Trophoblast cell (in vitro differentiated cells and primary cell): ENCODE measurements around the gene TRAFD1.

Experiments
- DNase-seq, 2 donors: peaks; one replicate each; pipeline ENCODE4 v3.0.0-alpha.2; 2016
- H2AFZ ChIP-seq: 2 replicates; pipeline ENCODE4 v1.6.1; 2013; ENCODE audit warnings: low read length, moderate library complexity, mild to moderate bottlenecking; ENCODE audit not compliant: insufficient read depth, poor library complexity
- H2AK5ac ChIP-seq: 2 replicates; pipeline ENCODE4 v1.6.1; 2013; ENCODE audit warnings: mild to moderate bottlenecking, low read length
- H2BK120ac ChIP-seq: 2 replicates; pipeline ENCODE4 v1.6.1; 2013; ENCODE audit warnings: low read length, mild to moderate bottlenecking, moderate library complexity; ENCODE audit not compliant: insufficient read depth, poor library complexity
- H2BK12ac ChIP-seq: 2 replicates; pipeline ENCODE4 v1.6.1; 2013; ENCODE audit warnings: mild to moderate bottlenecking, low read length, moderate library complexity
- H2BK5ac ChIP-seq: 2 replicates; pipeline ENCODE4 v1.6.1; 2013; ENCODE audit warnings: low read length, low read depth, moderate library complexity, mild to moderate bottlenecking; ENCODE audit not compliant: poor library complexity
- H3K14ac ChIP-seq: 2 replicates; pipeline ENCODE4 v1.6.1; 2013; ENCODE audit warnings: mild to moderate bottlenecking, low read length
- H3K18ac ChIP-seq: 2 replicates; pipeline ENCODE4 v1.6.1; 2013; ENCODE audit warnings: mild to moderate bottlenecking, low read length
- H3K23ac ChIP-seq: 2 replicates; pipeline ENCODE4 v1.6.1; 2013; ENCODE audit warnings: low read length
- H3K27ac ChIP-seq: 2 replicates; pipeline ENCODE4 v1.5.1; 2013; ENCODE audit warnings: low read depth, mild to moderate bottlenecking, inconsistent platforms, low read length, moderate library complexity
- H3K27me3 ChIP-seq: 2 replicates; pipeline ENCODE4 v1.6.1; 2013; ENCODE audit warnings: inconsistent platforms, mild to moderate bottlenecking, low read length, moderate library complexity; ENCODE audit not compliant: insufficient read depth
- H3K36me3 ChIP-seq, 2 experiments: 1 replicate in 1 of 2; 2 replicates in 1 of 2; pipeline ENCODE4 v1.6.1; 2013; ENCODE audit warnings: low read length in 2 of 2, mild to moderate bottlenecking in 2 of 2, moderate library complexity in 1 of 2; ENCODE audit not compliant: insufficient read depth in 2 of 2, control insufficient read depth in 1 of 2
- H3K4ac ChIP-seq: 2 replicates; pipeline ENCODE4 v1.6.1; 2013; ENCODE audit warnings: low read depth, mild to moderate bottlenecking, low read length, moderate library complexity
- H3K4me1 ChIP-seq, 2 experiments: 1 replicate in 1 of 2; 2 replicates in 1 of 2; pipeline ENCODE4 v1.6.1; 2013; ENCODE audit warnings: low read length in 2 of 2, mild to moderate bottlenecking in 2 of 2, moderate library complexity in 1 of 2; ENCODE audit not compliant: insufficient read depth in 2 of 2, control insufficient read depth in 1 of 2
- H3K4me2 ChIP-seq: 2 replicates; pipeline ENCODE4 v1.6.1; 2013; ENCODE audit warnings: inconsistent platforms, mild to moderate bottlenecking, low read length, moderate library complexity
- H3K4me3 ChIP-seq: 2 replicates; pipeline ENCODE4 v1.5.1; 2013; ENCODE audit warnings: mild to moderate bottlenecking, low read depth, low read length, inconsistent platforms
- H3K79me1 ChIP-seq: one replicate; pipeline ENCODE4 v1.6.1; 2013; ENCODE audit warnings: low read length
- H3K79me2 ChIP-seq: 2 replicates; pipeline ENCODE4 v1.6.1; 2013; ENCODE audit warnings: low read length, mild to moderate bottlenecking; ENCODE audit not compliant: control insufficient read depth, insufficient read depth, poor library complexity
- H3K9ac ChIP-seq: 2 replicates; pipeline ENCODE4 v1.6.1; 2013; ENCODE audit warnings: mild to moderate bottlenecking, low read length
- H3K9me3 ChIP-seq: 2 replicates; pipeline ENCODE4 v1.6.1; 2013; ENCODE audit warnings: low read depth, mild to moderate bottlenecking, control low read depth, inconsistent platforms, low read length; ENCODE audit not compliant: insufficient read depth
- H4K12ac ChIP-seq: 2 replicates; pipeline ENCODE4 v1.6.1; 2013; ENCODE audit warnings: low read depth, mild to moderate bottlenecking, low read length, moderate library complexity
- H4K8ac ChIP-seq: 2 replicates; pipeline ENCODE4 v1.6.1; 2013; ENCODE audit warnings: low read depth, mild to moderate bottlenecking, low read length, moderate library complexity
- H4K91ac ChIP-seq: one replicate; pipeline ENCODE4 v1.6.1; 2013; ENCODE audit warnings: low read depth, mild to moderate bottlenecking, low read length, moderate library complexity
- WGBS: extraction: QIAGEN DNeasy Blood & Tissue Kit; methylation state at CpG from one replicate; pipeline ENCODE4 v1.1.7; 2013; ENCODE audit warnings: missing lambda C conversion rate; ENCODE audit not compliant: insufficient read length, insufficient coverage; ENCODE audit errors: extremely low coverage; 5-methylcytosine and 5-hydroxymethylcytosine counted together

The TRAFD1 gene

GRCh38 chr12:112180422-112180821, 55.1 kb downstream of the TRAFD1 start:
- H2BK120ac ChIP-seq: no peak overlapping the region
- no peak overlapping the region for H2BK5ac ChIP-seq
- H3K23ac ChIP-seq: no peak overlapping the region
- H3K27ac ChIP-seq: no peak overlapping the region
- no peak overlapping the region for H2BK12ac ChIP-seq
- no peaks in the 10 kb centered on the region for H3K9me3 ChIP-seq
- no peak overlapping the region for H3K4me2 ChIP-seq
- H3K4me3 ChIP-seq: no peak overlapping the region
- no peak overlapping the region for H3K14ac ChIP-seq
- H3K4ac ChIP-seq: no peak overlapping the region
- no peak overlapping the region for H4K8ac ChIP-seq
- H3K27me3 ChIP-seq: no peaks in the 10 kb centered on the region
- H4K91ac ChIP-seq: no peak overlapping the region
- no CpG with 5 or more reads among the region's 4 CpGs for WGBS
- no peaks in the 10 kb centered on the region for H3K4me1 ChIP-seq
- no peaks in the 10 kb centered on the region for H3K79me1 ChIP-seq
- peaks cover 37 to 46% of the 10 kb centered on the region in 2 experiments for H3K36me3 ChIP-seq
- no peak overlapping the region for H3K18ac ChIP-seq
- H2AFZ ChIP-seq: no peak overlapping the region
- DNase-seq: no peak
- H4K12ac ChIP-seq: no peak overlapping the region
- H2AK5ac ChIP-seq: no peak overlapping the region
- no peaks in the 10 kb centered on the region for H3K79me2 ChIP-seq
- no peak overlapping the region for H3K9ac ChIP-seq

DNA sequence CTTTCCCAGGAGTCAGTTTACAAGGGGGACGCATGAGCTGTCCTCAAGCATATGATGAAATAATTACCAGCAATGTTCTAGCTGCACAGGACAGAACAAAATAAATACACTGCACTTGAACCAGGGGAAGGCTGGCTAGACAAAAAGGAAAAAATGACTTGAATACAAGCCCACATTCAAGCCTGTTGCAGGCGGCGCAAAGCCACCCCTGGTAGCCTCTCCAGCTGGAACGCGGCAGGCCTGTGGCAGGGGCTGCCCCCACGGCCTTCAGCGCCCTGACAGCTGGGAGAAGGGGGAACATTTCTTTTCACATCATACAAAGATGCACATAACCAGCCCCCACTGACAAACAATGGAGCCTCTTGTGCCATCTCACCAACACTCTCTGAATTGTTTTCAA, 57.1 kb downstream of the TRAFD1 start:
- Histone ChIP-seq H3K23ac (no peak overlapping the region), H3K4me1 (no peaks in the 10 kb centered on the region), H3K18ac (no peak overlapping the region), H3K4ac (no peak overlapping the region), H3K4me2 (no peak overlapping the region), H3K27me3 (no peaks in the 10 kb centered on the region), H3K9ac (no peak overlapping the region), H3K36me3 (peaks cover 34 to 44% of the 10 kb centered on the region in 2 experiments), H2AFZ (no peak overlapping the region), H2AK5ac (no peak overlapping the region), H2BK5ac (no peak overlapping the region), H3K9me3 (no peaks in the 10 kb centered on the region), H4K91ac (no peak overlapping the region), H2BK12ac (no peak overlapping the region), H3K79me2 (no peaks in the 10 kb centered on the region), H4K8ac (no peak overlapping the region), H3K14ac (no peak overlapping the region), H4K12ac (no peak overlapping the region), H3K27ac (no peak overlapping the region), H3K4me3 (no peak overlapping the region), H3K79me1 (no peaks in the 10 kb centered on the region), H2BK120ac (no peak overlapping the region)
- no peak for DNase-seq
- no CpG with 5 or more reads among the region's 7 CpGs for WGBS

- H3K9ac ChIP-seq: no peak overlapping the region
- no peaks in the 10 kb centered on the region for H3K4me1 ChIP-seq
- no peak overlapping the region for H3K27ac ChIP-seq
- no peak overlapping the region for H2AK5ac ChIP-seq
- 100% methylated on average over 1 of the region's 9 CpGs for WGBS
- H3K36me3 ChIP-seq: peaks cover 31 to 41% of the 10 kb centered on the region in 2 experiments
- H3K4ac ChIP-seq: no peak overlapping the region
- no peak overlapping the region for H4K12ac ChIP-seq
- no peak overlapping the region for H2AFZ ChIP-seq
- H3K4me3 ChIP-seq: no peak overlapping the region
- H4K8ac ChIP-seq: no peak overlapping the region
- H3K23ac ChIP-seq: no peak overlapping the region
- no peak overlapping the region for H3K18ac ChIP-seq
- H3K4me2 ChIP-seq: no peak overlapping the region
- H3K27me3 ChIP-seq: no peaks in the 10 kb centered on the region
- H3K79me1 ChIP-seq: no peaks in the 10 kb centered on the region
- H3K9me3 ChIP-seq: no peaks in the 10 kb centered on the region
- DNase-seq: no peak
- no peak overlapping the region for H4K91ac ChIP-seq
- no peaks in the 10 kb centered on the region for H3K79me2 ChIP-seq
- H3K14ac ChIP-seq: no peak overlapping the region
- H2BK5ac ChIP-seq: no peak overlapping the region
- no peak overlapping the region for H2BK120ac ChIP-seq
- H2BK12ac ChIP-seq: no peak overlapping the region
Measured at GRCh38 chr12:112183141-112184021, 58.0 kb downstream of the TRAFD1 start.

GRCh38 chr12:112184056-112184887, 58.9 kb downstream of the TRAFD1 start:
- Histone ChIP-seq H3K23ac (no peak overlapping the region), H3K9me3 (no peaks in the 10 kb centered on the region), H3K4me2 (no peak overlapping the region), H3K79me2 (no peaks in the 10 kb centered on the region), H2BK120ac (no peak overlapping the region), H3K4me1 (no peaks in the 10 kb centered on the region), H2AFZ (no peak overlapping the region), H4K91ac (no peak overlapping the region), H3K27ac (no peak overlapping the region), H3K18ac (no peak overlapping the region), H3K36me3 (peaks cover 24 to 36% of the 10 kb centered on the region in 2 experiments), H2BK12ac (no peak overlapping the region), H2AK5ac (no peak overlapping the region), H3K27me3 (no peaks in the 10 kb centered on the region), H4K8ac (no peak overlapping the region), H3K4me3 (no peak overlapping the region), H3K79me1 (no peaks in the 10 kb centered on the region), H2BK5ac (no peak overlapping the region), H3K14ac (no peak overlapping the region), H3K9ac (no peak overlapping the region), H4K12ac (peak overlapping the region; percentile 37), H3K4ac (no peak overlapping the region)
- no CpG with 5 or more reads among the region's 46 CpGs for WGBS
- no peak for DNase-seq
